Measurements from ENCODE around the gene GNAT1. TPM values are rescaled to one million over a fixed set of nuclear protein-coding genes. Genes with fewer than 3 reads are reported as not detected.
A peak's percentile ranks its signal among the peaks of the same experiment; 100 is the strongest.

Gene GNAT1
- polyA plus RNA-seq, 1 donor from 2014 or later: not detected

GRCh38 chr3:50237133-50237651 lies 45.8 kb downstream of the GNAT1 start:
- Histone ChIP-seq H3K4me2 (ENCODE audit: low read length) (peak overlapping the region; percentile 100), H3K36me3 (ENCODE audit: insufficient read depth, low read length) (no peaks in the 10 kb centered on the region), H3K27ac (ENCODE audit: low read length) (peak overlapping the region; percentile 69), H3K79me2 (replicated peaks; ENCODE audit: insufficient read depth, low read length) (peaks cover 62% of the 10 kb centered on the region), H3F3A (ENCODE audit: insufficient read depth, low read length, poor library complexity, severe bottlenecking) (no peaks in the 10 kb centered on the region), H3K9me3 (ENCODE audit: low read length) (no peaks in the 10 kb centered on the region), H3K4me3 (ENCODE audit: low read length) (peak overlapping the region; percentile 87), H2AFZ (ENCODE audit: low read depth, low read length) (no peak overlapping the region), H4K20me1 (ENCODE audit: insufficient read depth) (no peaks in the 10 kb centered on the region), H3K9me2 (ENCODE audit: insufficient read depth, low read length) (no peaks in the 10 kb centered on the region), H3K27me3 (ENCODE audit: insufficient read depth, low read depth, low read length) (no peaks in the 10 kb centered on the region), H3K9ac (ENCODE audit: low read length) (peak overlapping the region; percentile 78)
- TF ChIP-seq CTCF (IDR thresholded peaks at IDR 0.05; ENCODE audit: poor library complexity, severe bottlenecking) (no peak), POLR2AphosphoS5 (IDR thresholded peaks at IDR 0.05) (no peak), EZH2 (IDR thresholded peaks at IDR 0.05; ENCODE audit: borderline replicate concordance, insufficient read depth, low read length, poor library complexity, severe bottlenecking) (no peak), MXI1 (conservative IDR thresholded peaks at IDR 0.05; ENCODE audit: poor library complexity, severe bottlenecking) (no peak), REST (IDR thresholded peaks at IDR 0.05; ENCODE audit: borderline replicate concordance) (no peak), EP300 (conservative IDR thresholded peaks at IDR 0.05; ENCODE audit: poor library complexity, severe bottlenecking) (no peak), TAF1 (IDR thresholded peaks at IDR 0.05; ENCODE audit: low read depth) (no peak), RAD21 (conservative IDR thresholded peaks at IDR 0.05) (no peak), SMC3 (conservative IDR thresholded peaks at IDR 0.05; ENCODE audit: poor library complexity) (no peak)

- Histone ChIP-seq H3K9me2 (ENCODE audit: insufficient read depth, low read length) (no peaks in the 10 kb centered on the region), H3K36me3 (ENCODE audit: insufficient read depth, low read length) (no peaks in the 10 kb centered on the region), H3K27ac (ENCODE audit: low read length) (peak overlapping the region; percentile 69), H2AFZ (ENCODE audit: low read depth, low read length) (no peak overlapping the region), H4K20me1 (ENCODE audit: insufficient read depth) (no peaks in the 10 kb centered on the region), H3K79me2 (replicated peaks; ENCODE audit: insufficient read depth, low read length) (peaks cover 69% of the 10 kb centered on the region), H3K27me3 (ENCODE audit: insufficient read depth, low read depth, low read length) (no peaks in the 10 kb centered on the region), H3K4me2 (ENCODE audit: low read length) (peak overlapping the region; percentile 100), H3K9ac (ENCODE audit: low read length) (peak overlapping the region; percentile 78), H3F3A (ENCODE audit: insufficient read depth, low read length, poor library complexity, severe bottlenecking) (no peaks in the 10 kb centered on the region), H3K4me3 (ENCODE audit: low read length) (peak overlapping the region; percentile 87), H3K9me3 (ENCODE audit: low read length) (no peaks in the 10 kb centered on the region)
- TF ChIP-seq SMC3 (conservative IDR thresholded peaks at IDR 0.05; ENCODE audit: poor library complexity) (no peak), MXI1 (conservative IDR thresholded peaks at IDR 0.05; ENCODE audit: poor library complexity, severe bottlenecking) (no peak), CTCF (IDR thresholded peaks at IDR 0.05; ENCODE audit: poor library complexity, severe bottlenecking) (no peak), TAF1 (IDR thresholded peaks at IDR 0.05; ENCODE audit: low read depth) (peak; percentile 48)
Measured at GRCh38 chr3:50237754-50238548, 46.5 kb downstream of the GNAT1 start.
